ENCODE data around the gene DES.

Gene DES

GRCh38 chr2:219474285-219475060 is 56.3 kb downstream of the DES start:
- in situ Hi-C loops (cut with MboI; ENCODE audit: low pct_unique_long_range_greater_than_20kb, low sequenced_read_pairs, unreplicated experiment) = no loop called here
- TF ChIP-seq CTCF (IDR thresholded peaks at IDR 0.05; ENCODE audit: extremely low read depth, insufficient read depth, missing control alignments) = no peak
- no peak for DNase-seq (ENCODE audit: low spot score)

DNA sequence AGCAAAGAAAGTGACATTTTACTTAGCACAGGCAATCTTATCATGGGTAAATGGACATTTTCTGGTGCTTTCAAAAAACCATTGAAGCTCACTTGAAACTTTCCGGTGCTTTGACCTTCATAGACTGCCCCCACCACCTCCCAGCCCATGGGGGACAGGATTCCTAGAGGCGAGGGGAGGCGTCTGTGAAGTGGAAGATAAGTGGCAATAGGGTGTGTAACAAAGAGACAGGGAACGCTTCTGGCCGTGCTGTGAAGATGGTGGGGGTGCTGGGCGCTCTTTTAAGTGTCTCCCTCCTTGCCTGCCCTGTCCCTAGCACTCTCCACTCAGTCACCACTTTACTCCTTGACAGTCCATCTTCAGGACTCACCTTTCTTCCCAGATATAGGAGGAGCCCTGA is 57.1 kb downstream of the DES start:
- no peak for TF ChIP-seq CTCF (IDR thresholded peaks at IDR 0.05; ENCODE audit: extremely low read depth, insufficient read depth, missing control alignments)
- DNase-seq (ENCODE audit: low spot score) = no peak
- in situ Hi-C loops (cut with MboI; ENCODE audit: low pct_unique_long_range_greater_than_20kb, low sequenced_read_pairs, unreplicated experiment) = no loop called here

DNA sequence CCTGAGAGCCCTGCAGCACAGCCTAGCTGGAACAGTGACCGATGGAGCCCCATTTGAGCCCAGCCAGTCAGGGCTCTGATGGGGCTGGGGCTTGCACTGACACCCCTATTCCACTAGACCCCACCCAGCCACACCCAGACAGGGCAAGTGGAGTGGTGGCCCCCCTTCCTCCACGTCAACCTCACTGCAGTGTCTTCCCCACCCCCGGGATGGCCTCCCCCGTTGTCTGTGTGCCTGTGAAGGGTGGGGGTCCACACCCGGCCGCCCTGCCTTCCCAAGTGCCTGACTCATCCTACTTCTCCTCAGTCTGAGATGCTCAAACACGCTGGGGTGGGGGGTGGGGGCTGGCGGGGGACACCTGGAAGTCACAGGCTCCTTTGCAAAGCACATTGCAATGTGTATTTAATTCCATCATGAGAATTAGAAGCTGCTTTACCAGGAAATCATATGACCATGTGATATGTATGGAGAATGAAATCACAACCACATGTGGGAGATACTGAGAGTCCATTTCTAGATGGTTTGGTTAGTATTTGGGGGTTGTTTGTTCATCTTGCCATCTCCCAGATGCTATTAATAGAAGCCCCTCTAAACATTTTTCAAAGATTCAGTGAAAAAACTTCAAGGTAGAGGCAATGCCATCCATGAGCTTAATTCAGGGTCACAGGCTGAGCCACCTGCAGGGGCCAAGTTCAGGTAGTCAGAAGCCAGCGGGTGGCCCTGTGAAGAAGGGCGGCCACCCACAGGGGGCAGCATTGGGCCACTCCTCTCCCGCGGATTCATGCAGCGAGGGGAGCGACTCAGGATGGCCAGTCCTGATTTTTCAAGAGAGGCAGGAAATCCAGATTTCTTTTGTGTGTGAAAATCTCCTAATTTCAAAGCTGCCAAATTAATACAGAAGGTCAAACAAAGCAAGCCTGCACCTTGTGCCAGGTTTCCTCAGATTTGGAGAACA is 57.8 kb downstream of the DES start:
- peak; percentile 82 for TF ChIP-seq CTCF (IDR thresholded peaks at IDR 0.05; ENCODE audit: extremely low read depth, insufficient read depth, missing control alignments)
- in situ Hi-C loops (cut with MboI; ENCODE audit: low pct_unique_long_range_greater_than_20kb, low sequenced_read_pairs, unreplicated experiment) = no loop called here
- peak; percentile 81 for DNase-seq (ENCODE audit: low spot score)
